Astrocyte of the cerebellum (primary cell): Measurements from ENCODE around the gene MNT.

Experiments used
- DNase-seq: peaks from one replicate; pipeline ENCODE4 v3.0.0-alpha.2; 2011; ENCODE audit warnings: low read depth
- H3K4me3 ChIP-seq: 2 replicates; pipeline ENCODE4 v1.5.1; 2011; ENCODE audit warnings: mild to moderate bottlenecking, low read depth, low read length, moderate library complexity
- CTCF ChIP-seq: IDR thresholded peaks from 2 replicates; pipeline ENCODE4 v1.5.1; 2012; ENCODE audit warnings: low read length, low read depth, moderate library complexity, mild to moderate bottlenecking; ENCODE audit errors: missing control alignments
- in situ Hi-C: cut with HindIII; loops from 2 replicates; pipeline ENCODE4 v1.10.0; 2017; ENCODE audit warnings: low sequenced_read_pairs

Gene MNT

DNA sequence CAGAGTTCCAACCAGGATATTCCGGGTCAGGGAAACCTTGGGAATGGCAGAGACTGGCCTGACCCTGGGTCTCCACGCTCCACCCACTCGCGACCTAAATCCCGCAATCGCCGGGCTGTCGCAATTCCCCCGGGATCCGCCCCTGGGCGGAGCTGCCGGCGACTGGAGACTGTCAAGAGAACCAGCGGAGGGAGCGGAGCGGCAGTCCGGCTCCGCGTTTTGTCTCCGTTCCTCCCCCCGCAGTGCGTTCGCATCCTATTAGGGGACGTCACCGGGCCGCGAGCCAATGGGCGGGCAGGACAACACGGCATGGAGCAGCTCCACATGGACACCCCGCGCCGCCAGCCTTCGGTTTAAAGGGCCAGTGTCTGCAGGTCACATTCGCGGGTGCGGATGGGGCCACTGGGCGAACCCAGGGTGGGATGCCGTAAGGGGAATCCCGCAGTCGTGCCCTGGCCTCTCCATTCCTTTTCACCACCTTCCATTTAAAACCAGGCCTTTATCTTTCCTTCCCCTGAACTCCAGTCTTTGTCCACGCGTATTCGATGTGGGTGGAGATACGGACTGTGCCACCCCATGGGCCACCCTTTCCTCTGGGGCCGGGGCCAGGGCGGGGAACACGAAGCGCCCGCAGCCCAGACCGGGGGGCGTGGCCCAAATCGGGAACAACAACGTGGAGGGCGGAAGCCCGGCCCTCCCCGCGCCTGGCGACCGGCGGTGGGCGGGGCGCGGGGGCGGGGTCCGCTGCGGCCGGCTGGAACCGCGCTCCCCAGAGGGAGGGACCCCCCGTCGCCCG, 764 bp upstream of the MNT start:
- in situ Hi-C loops, result no loop called here
- DNase-seq, result peak; percentile 99
- H3K4me3 ChIP-seq, result peak overlapping the region; percentile 99
- no peak for TF ChIP-seq CTCF

DNA sequence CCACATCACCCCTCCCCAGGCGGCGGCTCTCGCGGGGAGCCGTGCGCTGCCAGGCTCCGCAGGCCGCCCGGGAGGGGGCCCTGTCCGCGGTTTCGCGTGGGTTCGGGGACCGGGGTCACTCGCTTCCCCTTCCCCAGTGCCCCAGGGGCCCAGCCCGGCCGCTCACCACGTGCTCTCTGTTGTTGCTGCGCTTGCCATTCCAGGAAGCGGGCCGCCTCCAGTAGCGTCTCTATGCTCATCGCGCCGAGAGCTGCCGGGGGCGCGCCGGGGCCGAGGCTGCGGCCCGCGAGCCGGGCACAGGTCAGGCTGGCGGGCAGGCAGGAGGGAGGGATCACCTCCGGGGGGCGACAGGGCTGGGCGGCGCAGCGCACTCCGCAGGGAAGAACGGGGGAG, 390 bp downstream of the MNT start:
- in situ Hi-C loops, result no loop called here
- DNase-seq, result no peak
- TF ChIP-seq CTCF, result no peak
- peak overlapping the region; percentile 99 for H3K4me3 ChIP-seq

DNA sequence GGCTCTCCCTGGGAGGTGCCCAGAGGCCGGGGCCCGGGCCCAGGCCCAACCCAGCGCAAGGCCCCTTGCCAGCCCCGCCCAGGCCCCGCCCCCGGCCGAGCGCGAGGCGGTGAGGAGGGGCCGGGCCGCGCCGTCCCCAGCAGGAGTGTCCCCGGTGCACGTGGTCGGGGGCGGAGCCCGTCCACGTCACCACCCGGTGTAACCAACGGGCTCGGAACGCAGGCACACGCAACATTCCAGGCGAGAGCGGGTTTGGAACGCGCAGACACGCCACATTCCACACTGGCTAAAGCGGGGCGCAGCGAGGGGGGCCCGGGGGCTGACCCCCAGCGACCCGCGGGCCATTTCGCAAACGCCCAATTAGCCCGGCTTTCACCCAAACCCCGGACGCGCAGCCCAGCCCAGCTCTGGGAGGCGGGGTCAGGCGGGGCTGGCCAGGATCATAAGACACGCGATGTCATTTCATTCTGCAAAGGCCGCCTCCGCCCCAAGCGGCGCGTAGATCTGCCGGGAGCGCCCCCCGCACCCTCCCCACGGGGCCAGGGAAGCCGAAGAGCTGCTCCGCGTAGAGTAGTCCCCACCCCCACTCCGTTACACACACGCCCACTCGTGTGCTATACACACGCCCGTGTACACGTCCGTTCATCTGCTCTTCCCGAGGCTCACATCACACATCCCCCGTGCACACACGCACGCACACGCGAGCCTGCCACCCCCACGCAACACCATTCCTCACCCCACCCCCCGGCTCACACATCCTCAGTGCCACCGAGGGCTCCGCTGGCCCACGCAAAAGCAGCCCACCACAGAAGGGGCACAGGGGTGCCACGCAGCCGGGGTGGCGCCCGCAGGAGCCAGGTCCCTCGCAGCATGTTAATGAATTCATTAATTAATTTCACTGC, 1.0 kb downstream of the MNT start:
- peak; percentile 76 for DNase-seq
- peak overlapping the region; percentile 99 for H3K4me3 ChIP-seq
- no peak for TF ChIP-seq CTCF
- in situ Hi-C loops, result no loop called here

- no peak for TF ChIP-seq CTCF
- DNase-seq, result no peak
- in situ Hi-C loops, result no loop called here
- H3K4me3 ChIP-seq, result peak overlapping the region; percentile 99
Observed at GRCh38 chr17:2398655-2399571, 1.9 kb downstream of the MNT start.

DNA sequence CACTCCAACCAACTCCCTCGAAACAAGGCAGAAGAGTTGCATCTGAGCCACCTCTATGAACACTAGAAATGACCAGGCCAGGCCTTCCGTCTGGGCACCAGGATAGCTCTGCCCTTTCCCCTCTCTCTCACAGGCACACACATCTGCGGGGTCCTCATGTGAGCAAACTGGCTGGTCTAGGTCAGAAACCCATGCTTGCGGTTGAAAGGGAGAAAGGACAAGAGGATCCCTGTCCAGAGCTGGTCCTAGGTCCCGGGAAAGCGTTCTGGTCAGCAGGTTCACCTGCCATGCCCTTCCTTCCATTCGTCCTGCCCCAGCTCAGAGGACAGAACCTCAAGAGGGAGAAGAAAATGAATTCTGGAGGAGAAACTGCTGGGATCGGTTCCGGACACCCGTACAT, 2.7 kb downstream of the MNT start:
- in situ Hi-C loops, result no loop called here
- no peak for DNase-seq
- peak overlapping the region; percentile 99 for H3K4me3 ChIP-seq
- TF ChIP-seq CTCF, result no peak
